ENCODE data around the gene PHKA1. TPM values are rescaled to one million over a fixed set of nuclear protein-coding genes. Genes with fewer than 3 reads are reported as not detected.

Gene PHKA1
- total RNA-seq, 1 experiment from 2014 or later: 15.3 TPM

DNA sequence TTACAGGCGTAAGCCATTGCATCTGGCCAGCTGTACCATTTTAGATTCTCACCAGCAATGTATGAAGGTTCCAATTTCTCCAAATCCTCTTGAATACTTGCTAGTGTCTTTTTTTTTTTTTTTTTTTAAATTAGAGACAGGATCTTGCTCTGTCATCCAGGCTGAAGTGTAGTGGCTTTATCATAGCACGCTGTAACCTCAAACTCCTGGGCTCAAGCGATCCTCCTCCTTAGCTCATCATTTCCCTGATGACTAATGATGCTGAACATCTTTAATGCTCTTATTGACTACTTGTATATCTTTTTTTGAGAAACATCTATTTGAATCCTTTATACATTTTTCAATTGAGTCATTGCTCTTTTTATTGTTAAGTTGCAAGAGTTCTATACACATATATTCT lies 181.7 kb downstream of the PHKA1 start:
- H3K4me1 ChIP-seq (ENCODE audit: control insufficient read depth in 1 of 2, insufficient read depth in 2 of 2, low read length in 2 of 2): no peaks in the 10 kb centered on the region
- H3K27ac ChIP-seq (ENCODE audit: low read depth, low read length): no peak overlapping the region
- ChIA-PET RAD21 (ENCODE audit: low non-redundant PET in 1 of 2, low total read pairs in 2 of 2, uncharacterized antibody in 2 of 2, unreplicated experiment in 2 of 2) (no interaction called here), CTCF (no interaction called here), POLR2A (no interaction called here)
- H3K9me2 ChIP-seq (ENCODE audit: insufficient read depth): no peaks in the 10 kb centered on the region
- H3K9me3 ChIP-seq (ENCODE audit: control insufficient read depth in 1 of 2, insufficient read depth in 1 of 2, low read depth in 1 of 2, low read length in 2 of 2): no peaks in the 10 kb centered on the region
- H3K4me2 ChIP-seq (ENCODE audit: low read length): no peak overlapping the region
- no TSS peak for BruUV-seq (replicated peaks)
- no peaks in the 10 kb centered on the region for H3K27me3 ChIP-seq (ENCODE audit: insufficient read depth, low read length)
- no peak overlapping the region for H2AFZ ChIP-seq (ENCODE audit: low read depth, low read length, poor library complexity, severe bottlenecking)
- no peaks in the 10 kb centered on the region; a peak in 1 of 4 replicates for H3K36me3 ChIP-seq (ENCODE audit: control insufficient read depth in 1 of 2, insufficient read depth in 2 of 2, low read length in 2 of 2)
- no peaks in the 10 kb centered on the region for H4K20me1 ChIP-seq (ENCODE audit: insufficient read depth)
- intact Hi-C loops (cut with micrococcal nuclease): no loop called here
- DNase-seq (ENCODE audit: low read depth, low spot score) (no peak), ATAC-seq (no peak)
- no peak for TF ChIP-seq EZH2phosphoT487 (IDR thresholded peaks at IDR 0.05; ENCODE audit: borderline replicate concordance)
- no peak for TF ChIP-seq TCF7L2 (IDR thresholded peaks at IDR 0.05; ENCODE audit: borderline replicate concordance, extremely low read depth, insufficient read depth, insufficient read length)
- TF ChIP-seq ZNF274 (IDR thresholded peaks at IDR 0.05; ENCODE audit: low read depth, low read length): no peak
- no peak for TF ChIP-seq ZBTB33 (IDR thresholded peaks at IDR 0.05; ENCODE audit: extremely low read depth, insufficient replicate concordance, low read length)
- no peak for TF ChIP-seq SRF (IDR thresholded peaks at IDR 0.05; ENCODE audit: low read depth)
- no peak for TF ChIP-seq CTCF (IDR thresholded peaks at IDR 0.05 in 2 of 3, conservative IDR thresholded peaks at IDR 0.05 in 1 of 3; ENCODE audit: borderline replicate concordance in 1 of 3, insufficient read depth in 1 of 3, low read depth in 2 of 3, low read length in 2 of 3)
- no peak overlapping the region for H3K4me3 ChIP-seq (replicated peaks in 1 of 2; ENCODE audit: low read depth in 1 of 2, low read length in 2 of 2)
- no peaks in the 10 kb centered on the region for H3K79me2 ChIP-seq (ENCODE audit: insufficient read depth, low read length)
- H3K9ac ChIP-seq (ENCODE audit: low read length): no peak overlapping the region

Other genes with a start within 250 kb of the PHKA1 start
- gene HDAC8, start 141.5 kb downstream of the PHKA1 start, total RNA-seq (2021; ENCODE audit: unreplicated experiment): 24.1 TPM
- gene DMRTC1B, start 62.6 kb upstream of the PHKA1 start, total RNA-seq (2021; ENCODE audit: unreplicated experiment): not detected
- gene FAM236B, start 68.4 kb upstream of the PHKA1 start, total RNA-seq (2021; ENCODE audit: unreplicated experiment): not detected
- not detected for gene FAM236D, start 93.9 kb upstream of the PHKA1 start, total RNA-seq (2021; ENCODE audit: unreplicated experiment)
- gene FAM236C, start 198.3 kb upstream of the PHKA1 start, total RNA-seq (2021; ENCODE audit: unreplicated experiment): not detected
- gene FAM236A, start 223.9 kb upstream of the PHKA1 start, total RNA-seq (2021; ENCODE audit: unreplicated experiment): not detected
- gene DMRTC1, start 229.5 kb upstream of the PHKA1 start, total RNA-seq (2021; ENCODE audit: unreplicated experiment): not detected